Keratinocyte (primary cell): ENCODE data around the gene USP16. TPM values are rescaled to one million over a fixed set of nuclear protein-coding genes. Genes with fewer than 3 reads are reported as not detected.

ENCODE experiments used
- DNase-seq: peaks from one replicate; pipeline ENCODE4 v3.0.0-alpha.2; 2011; ENCODE audit warnings: low read depth, missing footprints, low spot score
- FAIRE-seq: peaks from 2 replicates; lab custom pipeline; 2011; peaks lifted over from hg19 to GRCh38; lab: Jason Lieb, UNC
- H2AFZ ChIP-seq: 2 replicates; pipeline ENCODE4 v1.6.0; 2012; ENCODE audit warnings: low read length, control low read depth, inconsistent platforms; ENCODE audit not compliant: control insufficient read depth
- H3K27ac ChIP-seq: 2 replicates; pipeline ENCODE4 v1.5.1; 2011; ENCODE audit warnings: low read length; ENCODE audit not compliant: control insufficient read depth, insufficient read depth
- H3K27me3 ChIP-seq: 3 replicates; pipeline ENCODE4 v1.6.0; 2011; ENCODE audit warnings: low read length; ENCODE audit not compliant: control insufficient read depth, insufficient read depth; ENCODE audit errors: extremely low read depth
- H3K36me3 ChIP-seq, 2 experiments: 2 replicates in 1 of 2; 3 replicates in 1 of 2; pipeline ENCODE4 v1.5.1; 2011; ENCODE audit warnings: low read length in 2 of 2, mild to moderate bottlenecking in 1 of 2; ENCODE audit not compliant: control insufficient read depth in 2 of 2, insufficient read depth in 2 of 2; ENCODE audit errors: extremely low read depth in 1 of 2
- H3K4me1 ChIP-seq: 3 replicates; pipeline ENCODE4 v1.5.1; 2011; ENCODE audit warnings: low read length; ENCODE audit not compliant: control insufficient read depth, insufficient read depth; ENCODE audit errors: extremely low read depth
- H3K4me2 ChIP-seq: 3 replicates; pipeline ENCODE4 v1.6.0; 2011; ENCODE audit warnings: low read depth, low read length; ENCODE audit not compliant: control insufficient read depth, insufficient read depth; ENCODE audit errors: extremely low read depth
- H3K4me3 ChIP-seq, 3 experiments: fragments of 200-600 bp in 1 of 3; sonication (generic) in 1 of 3; 2 replicates in 2 of 3; 3 replicates in 1 of 3; pipeline ENCODE4 v1.5.1; 2011 to 2016; ENCODE audit warnings: low read length in 3 of 3, mild to moderate bottlenecking in 3 of 3, control low read depth in 2 of 3, inconsistent platforms in 1 of 3, low read depth in 1 of 3, mixed read lengths in 1 of 3, mixed run types in 1 of 3, moderate library complexity in 1 of 3; ENCODE audit not compliant: control insufficient read depth in 2 of 3, insufficient read depth in 2 of 3; ENCODE audit errors: extremely low read depth in 1 of 3
- H3K79me2 ChIP-seq: 2 replicates; pipeline ENCODE4 v1.6.0; 2012; ENCODE audit warnings: low read length; ENCODE audit not compliant: control insufficient read depth, insufficient read depth
- H3K9ac ChIP-seq: 3 replicates; pipeline ENCODE4 v1.6.0; 2011; ENCODE audit warnings: low read length; ENCODE audit not compliant: control insufficient read depth, insufficient read depth; ENCODE audit errors: extremely low read depth
- H3K9me1 ChIP-seq: 3 replicates; pipeline ENCODE4 v1.6.0; 2011; ENCODE audit warnings: low read length; ENCODE audit not compliant: control insufficient read depth, insufficient read depth; ENCODE audit errors: extremely low read depth
- H3K9me3 ChIP-seq: 2 replicates; pipeline ENCODE4 v1.5.1; 2012; ENCODE audit warnings: low read depth, low read length; ENCODE audit not compliant: control insufficient read depth
- H4K20me1 ChIP-seq: 3 replicates; pipeline ENCODE4 v1.6.0; 2011; ENCODE audit warnings: low read length; ENCODE audit not compliant: control insufficient read depth, insufficient read depth; ENCODE audit errors: extremely low read depth
- CTCF ChIP-seq, 3 experiments: IDR thresholded peaks in 1 of 3; conservative IDR thresholded peaks in 1 of 3; optimal IDR thresholded peaks in 1 of 3; 2 replicates in 2 of 3; 3 replicates in 1 of 3; pipeline versions ENCODE3 to v1.5.1; 2011; ENCODE audit warnings: low read length in 3 of 3, mild to moderate bottlenecking in 3 of 3, moderate library complexity in 2 of 3, control low read depth in 1 of 3, inconsistent platforms in 1 of 3; ENCODE audit not compliant: insufficient read depth in 2 of 3; ENCODE audit errors: extremely low read depth in 1 of 3
- EZH2 ChIP-seq: IDR thresholded peaks from one replicate; pipeline ENCODE4 v1.6.1; 2012; ENCODE audit warnings: inconsistent platforms, mild to moderate bottlenecking, low read length, moderate library complexity
- dilution Hi-C: fragments of 300-500 bp; cut with MboI; formaldehyde crosslinking; loops from one replicate; pipeline ENCODE4 v1.7.0; 2020; ENCODE audit warnings: low sequenced_read_pairs; ENCODE audit not compliant: extremely low pct_ligation_motif_present
- polyA plus RNA-seq, 5 experiments: library from polyadenylated mRNA; depleted of rRNA in 3 of 5; stranded (reverse) in 3 of 5; stranded (forward) in 1 of 5; unstranded in 1 of 5; fragments of >200 nt; gene quantifications; 1 replicate in 1 of 5; 2 replicates in 3 of 5; 3 replicates in 1 of 5; pipeline versions ENCODE4 v1.2.1 to v1.2.3, GENCODE V29; 2011 to 2012; ENCODE audit warnings: missing spikeins in 2 of 5, low read depth in 1 of 5, low replicate concordance in 1 of 5

The USP16 gene
- polyA plus RNA-seq, 1 donor (not counting 4 experiments of a cell fraction or from before 2014, with no cell fraction given) = 26.7 TPM

DNA sequence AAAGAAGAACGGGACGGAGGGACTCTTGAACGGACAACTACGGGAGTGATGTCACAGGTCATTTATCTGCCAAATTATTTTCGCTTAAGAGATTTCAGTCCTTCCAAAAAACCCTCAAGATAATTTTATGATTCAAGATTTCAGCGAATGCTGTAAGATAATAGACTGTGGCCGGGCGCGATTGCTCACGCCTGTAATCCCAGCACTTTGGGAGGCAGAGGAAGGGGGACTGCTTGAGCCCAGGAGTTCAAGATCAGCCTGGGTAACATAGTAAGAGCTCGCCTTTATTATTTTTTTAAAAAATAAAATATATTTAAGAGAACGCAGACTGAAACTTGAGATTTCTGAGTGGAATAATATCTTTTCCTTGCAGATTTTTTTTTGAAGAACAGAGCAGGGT, 5.9 kb upstream of the USP16 start:
- no peaks in the 10 kb centered on the region for H3K9me1 ChIP-seq
- dilution Hi-C loops = no loop called here
- H3K79me2 ChIP-seq = peaks cover 21% of the 10 kb centered on the region
- H4K20me1 ChIP-seq = no peaks in the 10 kb centered on the region
- no peaks in the 10 kb centered on the region for H3K27me3 ChIP-seq
- H3K4me2 ChIP-seq = peak overlapping the region; percentile 90
- DNase-seq (no peak), FAIRE-seq (no peak)
- peaks cover 0 to 1% of the 10 kb centered on the region in 2 experiments for H3K36me3 ChIP-seq
- peak overlapping the region; percentile 95 for H3K9ac ChIP-seq
- H3K4me1 ChIP-seq = peaks cover 11% of the 10 kb centered on the region
- peak overlapping the region; percentile 84 to 91 (median 90) for H3K4me3 ChIP-seq
- no peaks in the 10 kb centered on the region for H3K9me3 ChIP-seq
- peak overlapping the region; percentile 93 for H3K27ac ChIP-seq
- TF ChIP-seq CTCF (optimal IDR thresholded peaks at IDR 0.05 in 1 of 3, IDR thresholded peaks at IDR 0.05 in 1 of 3, conservative IDR thresholded peaks at IDR 0.05 in 1 of 3; ENCODE audit: extremely low read depth in 1 of 3, insufficient read depth in 2 of 3, low read length in 3 of 3) = no peak
- TF ChIP-seq EZH2 = no peak
- peak overlapping the region; percentile 96 for H2AFZ ChIP-seq

DNA sequence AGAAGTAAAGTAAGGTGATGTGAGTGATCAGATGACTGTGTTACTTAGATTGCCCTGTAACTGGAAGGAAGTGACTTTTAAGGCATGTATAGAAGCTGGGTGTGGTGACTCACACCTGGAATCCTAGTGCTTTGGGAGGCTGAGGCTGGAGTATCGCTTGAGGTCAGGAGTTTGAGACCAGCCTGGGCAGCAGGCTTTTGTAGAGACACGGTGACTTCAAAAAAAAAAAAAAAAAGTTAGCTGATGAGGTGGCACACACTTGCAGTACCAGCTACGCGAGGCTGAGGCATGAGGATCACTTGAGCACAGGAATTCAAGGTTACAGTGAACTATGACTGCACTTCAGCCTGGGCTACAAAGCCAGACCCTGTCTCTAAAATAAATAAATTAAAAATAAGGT, 2.3 kb upstream of the USP16 start:
- TF ChIP-seq CTCF (optimal IDR thresholded peaks at IDR 0.05 in 1 of 3, IDR thresholded peaks at IDR 0.05 in 1 of 3, conservative IDR thresholded peaks at IDR 0.05 in 1 of 3; ENCODE audit: extremely low read depth in 1 of 3, insufficient read depth in 2 of 3, low read length in 3 of 3) (no peak), EZH2 (no peak)
- dilution Hi-C loops = no loop called here
- no peak for FAIRE-seq
- Histone ChIP-seq H3K79me2 (peaks cover 43% of the 10 kb centered on the region), H3K9me1 (no peaks in the 10 kb centered on the region), H3K4me2 (no peak overlapping the region), H3K4me1 (peaks cover 19% of the 10 kb centered on the region), H4K20me1 (no peaks in the 10 kb centered on the region), H3K36me3 (peaks cover 0 to 3% of the 10 kb centered on the region in 2 experiments), H3K4me3 (no peak overlapping the region), H3K27me3 (no peaks in the 10 kb centered on the region), H3K9ac (no peak overlapping the region), H2AFZ (no peak overlapping the region), H3K27ac (no peak overlapping the region), H3K9me3 (no peaks in the 10 kb centered on the region)
- DNase-seq = no peak
